Hematopoietic multipotent progenitor cell treated with erythropoietin and hydrocortisone succinate and interleukin-3 and kit ligand, for 15 days (in vitro differentiated cells): ENCODE data around the gene PTPN3.

Experiments
- DNase-seq: peaks from one replicate; pipeline ENCODE4 v3.0.0-alpha.2; 2015; ENCODE audit warnings: low spot score

PTPN3 gene

DNA sequence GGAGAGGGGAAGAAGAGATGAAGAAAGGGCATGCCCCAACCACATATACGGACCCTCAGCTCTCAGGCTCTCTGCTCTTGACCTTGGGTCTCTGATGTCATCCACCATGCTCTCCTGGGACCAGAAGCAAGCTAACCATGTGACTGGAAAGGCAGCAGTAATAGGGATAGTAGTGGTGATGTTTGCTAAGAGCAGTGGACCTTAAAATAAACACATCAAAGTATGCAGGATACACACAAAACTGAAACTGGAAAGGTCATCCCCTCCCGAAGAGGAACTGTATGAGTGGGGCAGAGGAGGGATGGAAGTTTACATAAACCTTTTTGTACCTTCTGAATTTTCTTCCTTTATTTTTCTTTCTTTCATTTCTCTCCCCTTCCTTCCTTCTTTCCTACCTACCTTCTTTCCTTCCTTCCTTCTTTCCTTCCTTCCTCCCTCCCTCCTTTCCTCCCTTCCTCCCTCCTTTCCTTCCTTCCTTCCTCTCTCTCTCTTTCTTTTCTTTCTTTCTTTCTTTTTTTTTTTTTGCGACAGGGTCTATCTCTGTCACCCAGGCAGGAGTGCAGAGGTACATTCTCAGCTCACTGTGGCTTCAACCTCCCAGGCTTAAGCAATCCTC, 8.1 kb upstream of the PTPN3 start:
- no peak for DNase-seq

- DNase-seq = no peak
These were observed 6.6 kb upstream of the PTPN3 start for GRCh38 chr9:109504689-109505088.

- no peak for DNase-seq
These were observed 2.4 kb upstream of the PTPN3 start for GRCh38 chr9:109500421-109500974.

DNA sequence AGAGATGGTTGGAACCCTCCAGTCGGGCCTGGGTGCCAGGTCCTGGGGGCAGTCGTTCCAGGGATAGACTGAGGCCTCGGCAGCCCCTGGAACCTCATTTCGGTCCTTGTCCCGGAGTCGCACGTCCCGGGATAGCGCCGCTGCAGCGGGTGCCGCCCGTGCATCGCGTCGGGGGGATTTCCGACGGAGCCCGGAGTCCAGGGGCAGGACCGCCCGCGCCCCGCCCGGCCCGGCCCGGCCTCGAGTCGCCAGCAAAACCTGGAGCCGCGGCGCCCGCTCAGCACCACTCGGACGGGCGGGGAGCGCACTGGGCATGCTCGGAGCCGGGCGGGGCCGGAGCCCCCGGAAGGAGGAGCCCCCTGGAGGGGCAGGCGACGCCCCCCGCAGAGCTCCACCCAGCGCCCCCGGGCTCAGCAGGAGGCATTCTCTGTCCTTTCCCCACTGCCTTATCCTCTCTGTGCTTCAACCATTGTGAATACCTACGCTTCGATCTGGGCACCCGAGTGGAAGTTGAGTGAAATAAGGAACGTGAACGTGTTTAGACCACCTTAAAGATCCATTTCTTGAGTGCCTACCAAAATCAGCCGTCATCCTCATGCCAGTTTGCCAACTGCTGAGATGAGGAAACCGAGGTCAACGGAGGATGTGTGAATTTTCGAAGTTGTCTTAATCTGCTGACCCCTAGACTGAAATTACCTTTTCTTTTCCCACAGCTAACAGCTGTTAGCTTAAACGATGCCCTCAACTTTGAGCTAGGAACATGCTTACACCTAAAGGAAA, 1.7 kb upstream of the PTPN3 start:
- no peak for DNase-seq

DNA sequence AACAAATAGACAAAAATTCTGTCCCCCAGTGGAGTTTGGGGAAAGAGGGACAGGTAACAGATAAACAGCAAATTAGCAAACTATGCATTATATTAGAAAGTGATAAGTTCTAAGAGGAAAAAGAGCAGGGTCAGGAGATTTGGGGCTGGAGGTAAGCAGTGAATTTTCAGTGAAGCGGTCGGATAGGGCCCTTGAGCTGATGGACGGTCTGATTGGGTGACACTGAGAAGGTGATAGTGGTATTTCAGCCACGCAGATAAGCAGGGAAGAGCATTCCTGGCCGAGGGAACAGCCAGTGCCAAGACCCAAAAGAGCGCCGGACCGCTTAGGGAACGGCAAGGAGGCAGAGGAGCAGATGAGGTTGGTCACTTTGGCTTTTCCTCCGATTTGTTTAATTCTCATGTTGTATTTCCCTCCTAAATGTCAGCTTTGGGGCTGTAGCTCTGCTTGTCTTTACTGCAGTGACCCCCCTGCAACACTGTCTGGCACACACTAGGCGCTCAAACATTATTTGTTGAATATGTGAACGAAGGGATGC, 1.1 kb upstream of the PTPN3 start:
- no peak for DNase-seq

GRCh38 chr9:109497226-109498153, 617 bp downstream of the PTPN3 start:
- no peak for DNase-seq

GRCh38 chr9:109496841-109497225, 1.3 kb downstream of the PTPN3 start:
- no peak for DNase-seq

GRCh38 chr9:109496218-109496617, 1.9 kb downstream of the PTPN3 start:
- no peak for DNase-seq

- DNase-seq = no peak
These were observed 4.5 kb downstream of the PTPN3 start for GRCh38 chr9:109493648-109494047.

GRCh38 chr9:109491590-109491989, 6.5 kb downstream of the PTPN3 start:
- DNase-seq = no peak

- DNase-seq = no peak
These were observed 9.2 kb downstream of the PTPN3 start for GRCh38 chr9:109488791-109489492.

DNA sequence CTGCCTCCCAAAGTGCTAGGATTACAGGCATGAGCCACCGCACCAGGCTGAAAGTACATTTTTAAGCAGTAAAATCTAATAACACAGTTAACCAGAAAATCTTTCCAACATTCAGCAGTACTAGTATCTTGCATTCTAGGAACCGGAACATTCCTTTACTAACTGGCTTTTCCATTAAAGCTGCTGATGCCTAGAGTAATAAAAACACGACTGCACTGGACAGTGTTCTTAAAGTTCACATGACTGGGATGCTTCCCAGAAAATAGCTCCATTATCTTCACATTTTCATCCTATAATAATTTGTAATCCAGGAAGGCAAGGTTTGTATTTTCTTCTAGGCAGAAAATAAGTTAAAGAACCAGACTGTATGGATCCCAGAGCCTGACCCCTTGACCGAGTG, 9.8 kb downstream of the PTPN3 start:
- no peak for DNase-seq

DNA sequence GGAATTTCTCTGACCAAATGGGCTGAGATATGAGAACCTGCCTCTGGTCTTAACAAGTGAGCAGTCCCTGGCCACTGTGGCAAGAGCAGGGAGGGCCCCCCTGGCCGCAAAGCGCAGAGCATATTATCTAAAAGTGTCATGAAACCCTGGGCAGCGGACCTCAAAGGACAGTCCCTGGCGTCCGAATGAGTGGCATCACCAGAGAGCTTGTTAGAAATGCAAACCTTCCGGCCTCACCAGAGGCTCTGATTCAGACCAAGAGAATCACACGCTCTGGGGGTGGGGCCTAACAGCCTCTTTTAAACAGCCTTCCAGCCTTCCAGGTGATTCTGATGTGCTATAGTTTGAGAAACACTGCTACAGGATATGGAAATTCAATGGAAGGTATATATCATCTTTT, 10.9 kb downstream of the PTPN3 start:
- no peak for DNase-seq

DNA sequence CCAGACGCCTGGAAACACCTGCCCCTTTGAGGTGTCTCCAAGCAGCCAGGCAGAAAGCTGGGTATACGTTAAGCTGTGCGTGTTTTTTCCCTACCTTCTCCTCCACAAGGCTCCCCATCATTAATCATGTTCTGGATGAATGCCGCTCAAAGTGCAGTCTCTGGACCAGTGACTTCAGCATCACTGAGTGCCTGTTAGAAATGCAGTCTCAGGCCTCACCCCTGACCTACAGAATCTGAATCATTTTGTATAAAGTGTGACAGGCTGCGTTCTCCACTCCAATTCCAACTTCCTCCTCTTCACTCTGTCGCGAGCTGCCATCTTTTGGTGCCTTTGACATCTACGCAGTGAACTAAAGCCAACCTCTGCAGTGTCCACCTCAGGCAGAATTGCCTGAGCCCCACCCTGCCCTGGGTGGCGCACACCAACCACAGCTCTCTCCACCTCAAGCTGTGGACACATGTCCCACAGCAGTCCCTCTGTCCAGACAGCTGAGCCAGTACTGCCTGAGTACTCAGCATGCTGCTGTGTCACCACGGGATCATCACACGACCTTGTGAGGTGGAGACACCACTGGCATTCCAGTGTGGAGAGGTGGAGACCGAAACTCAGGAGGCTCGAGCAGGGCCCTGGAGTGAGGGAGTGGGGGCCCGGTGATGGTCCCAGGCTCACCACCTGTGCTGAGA, 14.2 kb downstream of the PTPN3 start:
- DNase-seq = no peak

- DNase-seq = no peak
These were observed 15.7 kb downstream of the PTPN3 start for GRCh38 chr9:109482391-109482916.

GRCh38 chr9:109481856-109482255, 16.3 kb downstream of the PTPN3 start:
- DNase-seq = no peak

GRCh38 chr9:109479822-109480221, 18.3 kb downstream of the PTPN3 start:
- DNase-seq = no peak

- DNase-seq = no peak
These were observed 19.3 kb downstream of the PTPN3 start for GRCh38 chr9:109478665-109479380.

GRCh38 chr9:109478051-109478563, 20.0 kb downstream of the PTPN3 start:
- DNase-seq = no peak
